Measurements from ENCODE around the gene MSGN1.

The MSGN1 gene

DNA sequence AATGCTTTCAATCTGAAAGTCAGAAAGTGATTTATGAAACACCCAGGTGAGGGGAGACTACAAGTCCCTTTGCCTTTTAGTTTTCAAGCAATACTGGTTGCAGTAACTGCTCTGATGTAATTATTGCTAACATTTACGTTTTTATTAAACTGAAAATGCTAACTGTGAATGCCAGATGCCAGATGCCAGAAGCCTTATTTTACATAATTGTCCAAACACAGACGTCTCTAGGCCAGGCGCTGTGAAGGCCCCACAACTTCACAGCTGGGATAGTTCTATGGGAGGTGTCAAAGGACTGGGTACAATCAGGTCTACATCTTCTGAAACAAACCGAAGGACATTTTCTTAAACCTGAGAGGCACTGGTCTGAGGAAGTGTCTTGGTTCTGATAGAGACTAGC is 27.5 kb upstream of the MSGN1 start:
- TF ChIP-seq, protein P1, sequence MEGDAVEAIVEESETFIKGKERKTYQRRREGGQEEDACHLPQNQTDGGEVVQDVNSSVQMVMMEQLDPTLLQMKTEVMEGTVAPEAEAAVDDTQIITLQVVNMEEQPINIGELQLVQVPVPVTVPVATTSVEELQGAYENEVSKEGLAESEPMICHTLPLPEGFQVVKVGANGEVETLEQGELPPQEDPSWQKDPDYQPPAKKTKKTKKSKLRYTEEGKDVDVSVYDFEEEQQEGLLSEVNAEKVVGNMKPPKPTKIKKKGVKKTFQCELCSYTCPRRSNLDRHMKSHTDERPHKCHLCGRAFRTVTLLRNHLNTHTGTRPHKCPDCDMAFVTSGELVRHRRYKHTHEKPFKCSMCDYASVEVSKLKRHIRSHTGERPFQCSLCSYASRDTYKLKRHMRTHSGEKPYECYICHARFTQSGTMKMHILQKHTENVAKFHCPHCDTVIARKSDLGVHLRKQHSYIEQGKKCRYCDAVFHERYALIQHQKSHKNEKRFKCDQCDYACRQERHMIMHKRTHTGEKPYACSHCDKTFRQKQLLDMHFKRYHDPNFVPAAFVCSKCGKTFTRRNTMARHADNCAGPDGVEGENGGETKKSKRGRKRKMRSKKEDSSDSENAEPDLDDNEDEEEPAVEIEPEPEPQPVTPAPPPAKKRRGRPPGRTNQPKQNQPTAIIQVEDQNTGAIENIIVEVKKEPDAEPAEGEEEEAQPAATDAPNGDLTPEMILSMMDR (IDR thresholded peaks at IDR 0.05; ENCODE audit: insufficient read depth, low read depth, low read length, missing control alignments) = no peak
- no peak for DNase-seq (ENCODE audit: low read depth)
- no peak overlapping the region for H3K4me3 ChIP-seq (ENCODE audit: low read length)

GRCh38 chr2:17790536-17790935 is 25.7 kb upstream of the MSGN1 start:
- DNase-seq (ENCODE audit: low read depth) = no peak
- no peak overlapping the region for H3K4me3 ChIP-seq (ENCODE audit: low read length)
- TF ChIP-seq, protein P1 (IDR thresholded peaks at IDR 0.05; ENCODE audit: insufficient read depth, low read depth, low read length, missing control alignments) = no peak

DNA sequence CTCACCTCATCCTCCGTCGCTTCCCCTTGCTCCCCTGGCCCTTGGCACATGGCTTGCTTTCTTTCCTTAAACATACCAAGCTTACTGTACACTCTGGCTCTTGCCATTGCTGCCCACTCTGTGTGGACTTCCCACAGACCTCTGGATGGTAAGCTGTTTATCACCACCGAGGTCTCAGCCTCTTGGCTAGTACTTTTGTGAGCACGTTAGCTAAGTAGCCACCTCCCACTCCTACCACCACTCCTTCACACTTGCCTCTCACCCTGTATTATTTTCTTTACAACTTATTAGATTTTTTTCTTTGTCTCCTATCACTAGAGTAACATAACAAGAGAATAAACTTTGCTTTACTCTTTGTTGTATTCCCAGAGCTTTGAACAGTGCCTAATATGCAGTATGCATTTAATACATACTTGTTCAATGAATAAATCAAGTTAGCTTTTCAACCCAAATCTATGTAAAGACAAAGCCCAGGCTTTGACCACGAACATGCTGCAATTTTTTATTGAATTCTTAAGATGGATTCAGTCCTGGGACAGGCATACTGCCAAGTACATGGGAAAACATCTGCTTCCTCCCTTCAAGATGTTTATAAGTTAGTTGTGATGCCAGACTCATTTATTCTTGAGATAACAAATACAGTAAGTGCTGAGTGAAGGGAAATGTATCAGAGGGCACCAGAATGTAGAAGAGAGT is 25.0 kb upstream of the MSGN1 start:
- TF ChIP-seq, protein P1 (IDR thresholded peaks at IDR 0.05; ENCODE audit: insufficient read depth, low read depth, low read length, missing control alignments) = no peak
- no peak overlapping the region for H3K4me3 ChIP-seq (ENCODE audit: low read length)
- no peak for DNase-seq (ENCODE audit: low read depth)

DNA sequence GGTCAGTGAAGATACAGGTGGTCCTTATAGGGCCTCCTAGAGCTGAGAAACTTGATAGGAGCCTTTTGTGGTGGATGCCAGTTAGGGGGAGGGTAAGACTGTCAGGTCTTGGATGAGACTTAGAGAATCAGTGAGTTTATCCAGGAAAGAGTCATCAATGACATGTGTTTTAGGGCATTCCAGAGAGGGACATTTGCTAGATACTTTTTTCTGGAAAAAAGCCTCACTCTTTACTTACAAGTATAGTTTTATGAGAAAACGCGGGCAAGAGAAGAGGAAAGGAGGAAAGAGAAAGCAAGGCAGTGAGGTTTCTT is 24.5 kb upstream of the MSGN1 start:
- DNase-seq (ENCODE audit: low read depth) = no peak
- TF ChIP-seq, protein P1 (IDR thresholded peaks at IDR 0.05; ENCODE audit: insufficient read depth, low read depth, low read length, missing control alignments) = no peak
- H3K4me3 ChIP-seq (ENCODE audit: low read length) = no peak overlapping the region

GRCh38 chr2:17792515-17792914 is 23.7 kb upstream of the MSGN1 start:
- H3K4me3 ChIP-seq (ENCODE audit: low read length) = no peak overlapping the region
- DNase-seq (ENCODE audit: low read depth) = no peak
- TF ChIP-seq, protein P1 (IDR thresholded peaks at IDR 0.05; ENCODE audit: insufficient read depth, low read depth, low read length, missing control alignments) = no peak

DNA sequence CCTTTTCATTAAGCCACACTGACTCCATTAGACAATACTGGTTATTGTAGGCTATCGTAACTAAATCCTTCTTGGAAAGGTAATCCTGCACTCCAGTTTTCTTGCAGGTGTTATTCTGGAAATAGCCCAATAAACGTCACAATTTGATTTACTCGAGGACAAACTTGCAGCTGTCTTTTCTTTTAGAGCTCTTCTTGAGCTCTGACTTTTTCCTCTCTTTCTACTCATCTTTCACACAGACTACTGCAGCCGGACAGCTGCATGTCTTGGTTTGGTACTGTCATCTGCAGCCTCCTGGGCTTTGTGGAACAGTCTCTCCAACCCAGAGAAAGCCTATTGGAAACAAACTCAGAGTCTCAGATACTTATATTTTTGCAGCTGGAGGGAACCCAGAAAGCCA is 23.0 kb upstream of the MSGN1 start:
- no peak overlapping the region for H3K4me3 ChIP-seq (ENCODE audit: low read length)
- DNase-seq (ENCODE audit: low read depth) = no peak
- TF ChIP-seq, protein P1 (IDR thresholded peaks at IDR 0.05; ENCODE audit: insufficient read depth, low read depth, low read length, missing control alignments) = no peak

- no peak for DNase-seq (ENCODE audit: low read depth)
- TF ChIP-seq, protein P1 (IDR thresholded peaks at IDR 0.05; ENCODE audit: insufficient read depth, low read depth, low read length, missing control alignments) = no peak
- no peak overlapping the region for H3K4me3 ChIP-seq (ENCODE audit: low read length)
Observed at GRCh38 chr2:17793803-17794354, 22.4 kb upstream of the MSGN1 start.

Measured in epithelial cell of esophagus (primary cell).